Ramos (cell line): Measurements from ENCODE around the gene USP40.

Experiments
- in situ Hi-C: fragments of 300-500 bp; cut with MboI; formaldehyde crosslinking; loops from one replicate; pipeline ENCODE4 v1.14.3; 2022; ENCODE audit warnings: low sequenced_read_pairs; ENCODE audit not compliant: unreplicated experiment

Gene USP40

DNA sequence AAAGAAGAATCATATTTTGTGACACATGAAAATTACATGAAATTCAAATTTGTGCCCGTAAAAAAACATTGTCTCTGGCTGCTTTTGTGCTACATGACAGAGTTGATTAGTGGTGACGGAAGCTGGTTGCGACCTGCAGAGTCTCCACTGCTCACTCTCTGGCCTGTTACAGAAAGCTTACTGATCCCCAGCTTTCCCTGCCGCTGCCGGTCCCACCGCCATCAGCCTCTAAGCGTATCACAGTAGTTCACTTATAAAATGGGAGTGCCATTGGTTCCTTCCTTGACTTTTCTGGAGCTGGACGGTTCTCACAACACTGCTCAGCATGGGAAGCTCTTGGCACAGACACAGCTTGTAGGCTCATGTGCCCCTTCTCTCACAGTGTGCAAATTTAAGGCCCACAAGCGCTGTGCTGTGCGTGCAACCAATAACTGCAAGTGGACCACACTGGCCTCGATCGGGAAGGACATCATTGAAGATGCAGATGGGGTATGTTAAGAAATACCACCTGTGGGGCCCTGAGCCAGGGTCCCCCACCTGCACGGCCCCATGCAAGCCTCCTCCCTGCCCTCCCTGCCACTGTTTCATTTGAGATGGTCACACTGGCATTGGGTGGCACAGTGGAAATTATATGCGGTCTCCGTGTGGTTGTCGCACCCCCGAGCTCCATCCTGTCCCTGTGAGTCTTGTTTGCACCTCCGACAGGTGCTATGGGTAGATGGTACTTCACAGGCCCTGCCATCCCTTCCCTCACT is 131.0 kb downstream of the USP40 start:
- in situ Hi-C loops, result no loop called here

- in situ Hi-C loops, result no loop called here
Measured at GRCh38 chr2:233434666-233435330, 131.8 kb downstream of the USP40 start.

DNA sequence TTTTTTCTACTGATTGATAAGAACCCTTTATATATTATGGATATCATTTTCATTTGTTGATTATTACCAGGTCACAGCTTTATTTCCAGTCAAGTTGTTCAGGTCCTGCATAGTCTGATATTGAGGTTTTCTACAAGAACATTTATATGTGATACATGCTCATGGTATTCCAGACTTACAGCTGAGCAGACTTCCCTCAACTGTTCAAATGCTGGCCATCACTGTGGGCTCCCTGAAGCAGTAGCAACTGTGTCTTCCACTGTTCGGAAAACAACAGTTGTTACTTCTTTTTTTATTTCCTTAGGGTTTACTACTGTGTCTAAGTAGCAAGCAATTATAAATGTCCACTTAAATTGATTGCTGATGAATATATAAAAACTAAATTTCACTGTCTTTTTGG is 132.8 kb downstream of the USP40 start:
- in situ Hi-C loops, result no loop called here

GRCh38 chr2:233433029-233433428 is 133.6 kb downstream of the USP40 start:
- in situ Hi-C loops, result no loop called here

DNA sequence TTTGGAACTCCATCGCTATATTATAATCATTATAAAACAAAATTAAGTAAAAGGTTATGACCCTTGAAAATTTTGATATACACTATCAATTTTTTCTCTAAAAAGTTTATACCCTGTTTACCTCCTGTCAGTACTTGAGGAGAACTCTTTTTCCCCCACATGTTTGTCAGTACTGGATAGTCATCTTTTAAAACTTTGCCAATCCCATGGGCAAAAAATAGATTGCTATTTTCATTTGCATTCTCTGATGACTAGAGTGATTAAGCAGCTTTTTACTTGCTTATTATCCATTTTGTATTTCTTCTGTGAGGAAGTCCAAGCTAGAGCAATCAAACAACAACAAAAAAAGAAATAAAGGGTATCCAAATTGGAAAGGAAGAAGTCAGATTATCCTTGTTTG is 135.9 kb downstream of the USP40 start:
- in situ Hi-C loops, result no loop called here

DNA sequence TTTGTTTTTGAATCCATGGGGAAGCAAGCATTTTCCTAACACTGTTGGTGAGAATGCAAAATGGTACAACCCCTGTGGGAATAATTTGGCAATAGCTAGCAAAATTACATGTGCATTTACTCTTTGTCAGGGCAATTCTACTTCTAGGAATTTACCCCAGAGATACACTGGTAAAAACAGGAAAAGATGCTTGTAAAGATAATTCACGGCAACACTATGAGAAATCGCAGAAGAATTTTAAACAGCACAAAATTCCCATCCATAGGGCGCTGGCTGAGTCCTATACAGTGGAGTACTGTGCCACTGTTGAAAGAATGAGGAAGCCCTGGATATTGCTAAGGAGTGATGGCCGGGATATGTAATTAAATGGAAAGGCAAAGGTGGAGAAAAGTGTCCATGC is 136.5 kb downstream of the USP40 start:
- in situ Hi-C loops, result no loop called here

- in situ Hi-C loops, result no loop called here
Measured at GRCh38 chr2:233429175-233429897, 137.2 kb downstream of the USP40 start.

- in situ Hi-C loops, result no loop called here
Measured at GRCh38 chr2:233428438-233428837, 138.1 kb downstream of the USP40 start.

GRCh38 chr2:233428008-233428407 is 138.6 kb downstream of the USP40 start:
- in situ Hi-C loops, result no loop called here

DNA sequence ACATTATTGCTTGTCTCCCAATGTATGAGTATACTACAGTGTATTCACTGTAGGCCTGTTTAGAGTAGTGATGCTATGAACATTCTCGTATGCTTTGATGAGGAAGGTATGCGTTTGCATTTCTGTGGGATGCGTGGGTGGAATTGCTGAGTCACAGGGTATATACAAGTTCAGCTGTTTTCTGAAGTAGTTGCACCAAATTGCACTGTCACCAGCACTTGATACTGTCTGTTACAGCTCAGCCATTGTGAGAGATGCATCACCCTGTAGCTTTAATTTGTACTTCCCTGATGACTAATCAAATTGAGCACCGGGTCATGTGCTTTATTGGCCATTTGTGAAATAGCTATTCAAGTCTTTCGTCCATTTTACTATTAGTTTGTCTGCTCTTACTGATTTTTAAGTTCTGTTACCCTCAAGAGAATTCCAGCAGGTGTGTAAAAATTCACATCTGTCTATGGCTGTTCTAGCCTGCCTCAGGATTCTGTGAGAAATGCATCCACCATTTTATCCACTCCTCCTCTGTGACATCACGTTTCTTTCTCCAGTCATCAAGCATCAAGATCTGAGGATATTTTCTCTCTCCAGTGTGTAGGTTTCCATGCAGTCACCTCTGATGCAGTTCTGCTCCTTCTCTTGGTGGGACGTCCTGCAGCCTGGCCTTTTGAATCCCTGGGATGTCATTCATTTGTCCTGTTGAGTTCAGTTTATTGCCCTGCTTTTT is 139.8 kb downstream of the USP40 start:
- in situ Hi-C loops, result no loop called here
